Measurements from ENCODE around the gene PABPC1L.

DNA sequence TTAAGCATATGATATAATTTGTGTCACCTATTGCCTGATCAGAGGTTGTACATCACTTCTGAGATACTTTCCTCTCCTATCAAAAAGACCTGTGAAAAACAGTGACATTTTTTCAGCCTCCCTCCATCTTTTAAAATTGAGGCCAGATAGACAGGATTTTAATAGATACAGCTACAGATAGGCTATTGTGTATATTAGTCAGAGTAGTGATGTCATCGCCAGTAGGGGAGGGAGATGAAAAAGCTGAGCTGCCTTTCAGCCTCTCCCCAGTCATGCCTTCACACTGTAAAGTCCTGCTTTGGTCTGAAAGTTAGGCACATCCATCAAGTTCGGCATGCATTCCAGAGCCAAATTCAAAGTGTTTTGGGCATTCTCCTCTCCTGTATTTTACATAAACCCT lies 7.9 kb upstream of the PABPC1L start:
- TF ChIP-seq POLR2A (IDR thresholded peaks at IDR 0.05; ENCODE audit: low read depth, low read length) (no peak), TAF1 (IDR thresholded peaks at IDR 0.05; ENCODE audit: low read depth, low read length) (no peak), POLR2AphosphoS5 (IDR thresholded peaks at IDR 0.05; ENCODE audit: low read depth, low read length) (no peak)
